NCI-H69 (cell line): ENCODE data around the gene CLSTN1.
"Not testable (repeated sequence)": the region's sequence is repeated elsewhere in the genome, so short reads cannot be mapped to it uniquely, and the experiment has no call there.

Experiments
- DNase-seq: peaks from one replicate; lab custom pipeline; 2025; lab: John Stamatoyannopoulos, UW

Gene CLSTN1

DNA sequence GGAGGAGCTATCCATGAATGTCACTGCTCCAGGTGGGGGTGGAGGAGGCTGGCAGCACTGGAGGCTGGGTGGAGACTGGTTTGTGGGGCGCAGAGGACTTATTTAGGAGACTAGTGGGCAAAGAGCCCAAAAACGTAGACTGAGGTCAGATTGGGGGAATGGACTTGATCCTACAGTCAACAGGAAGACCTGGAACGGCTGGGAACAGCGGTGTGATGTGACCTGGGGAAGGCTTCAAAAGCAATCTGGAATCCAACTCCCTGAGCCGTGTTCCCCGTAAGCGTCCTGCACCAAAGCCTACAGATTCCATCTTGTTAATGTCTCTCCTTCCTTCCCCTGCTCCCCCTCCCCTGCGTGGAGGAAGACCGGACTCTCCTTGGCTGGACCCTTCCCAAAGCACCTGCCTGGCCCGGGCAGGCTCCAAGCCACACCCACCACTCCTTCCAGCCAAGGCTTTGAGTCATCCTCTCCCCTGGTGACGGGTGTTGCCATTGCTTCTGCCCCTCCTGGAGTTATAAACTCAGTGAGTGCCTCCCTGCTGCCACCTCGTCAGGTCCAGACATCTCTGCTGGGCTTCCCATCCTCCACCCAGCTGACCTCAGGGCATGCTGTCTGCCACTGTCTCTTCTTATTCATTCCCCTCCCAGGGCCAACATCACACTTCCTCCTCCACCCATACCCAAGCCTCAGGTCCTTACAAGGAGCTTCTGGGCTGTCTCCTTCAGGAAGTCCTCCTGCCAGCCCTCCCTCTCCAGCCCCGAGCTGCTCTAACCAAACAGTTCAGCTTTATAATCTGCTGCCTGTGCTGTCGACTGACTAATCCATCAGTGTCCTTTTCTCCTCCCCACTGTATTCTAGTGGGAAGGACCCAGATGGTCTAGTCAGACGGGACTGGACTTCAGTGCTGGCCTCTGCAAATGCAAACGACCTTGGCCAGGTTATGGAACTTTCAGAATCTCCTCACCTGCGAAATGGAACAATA, 1.6 kb upstream of the CLSTN1 start:
- peak; percentile 85 for DNase-seq

DNA sequence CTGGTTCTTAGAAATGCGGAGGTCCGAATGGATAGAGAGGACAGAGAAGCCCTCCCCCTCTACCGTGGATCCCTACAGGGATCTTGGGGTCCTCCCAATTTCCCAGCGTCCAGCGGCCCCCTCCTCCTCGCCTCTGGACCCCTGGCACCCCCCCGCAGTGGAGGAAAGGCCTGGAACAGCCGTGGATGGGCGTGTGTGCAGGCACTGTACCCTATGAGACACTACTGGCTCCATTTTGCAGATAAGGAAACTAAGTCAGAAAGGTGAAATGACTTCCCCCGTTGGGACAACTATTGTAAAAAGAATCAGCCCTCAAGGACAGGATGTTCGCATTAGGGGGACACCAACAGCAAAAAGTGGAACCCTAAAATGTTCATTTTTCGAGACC, 931 bp upstream of the CLSTN1 start:
- no peak for DNase-seq

DNA sequence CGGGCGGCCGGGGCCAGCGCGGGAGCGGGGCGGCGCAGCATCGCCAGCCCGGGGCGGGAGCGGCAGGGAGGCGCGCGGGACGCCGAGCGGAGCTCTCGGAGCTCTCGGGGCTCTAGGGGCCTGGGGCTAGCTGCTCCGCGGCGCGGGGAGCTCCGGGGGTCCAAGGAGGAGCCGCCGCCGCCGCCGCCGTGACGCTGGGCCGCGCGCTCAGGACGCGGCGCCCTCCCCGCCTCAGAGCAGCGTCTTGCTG, 147 bp downstream of the CLSTN1 start:
- DNase-seq: no peak

DNA sequence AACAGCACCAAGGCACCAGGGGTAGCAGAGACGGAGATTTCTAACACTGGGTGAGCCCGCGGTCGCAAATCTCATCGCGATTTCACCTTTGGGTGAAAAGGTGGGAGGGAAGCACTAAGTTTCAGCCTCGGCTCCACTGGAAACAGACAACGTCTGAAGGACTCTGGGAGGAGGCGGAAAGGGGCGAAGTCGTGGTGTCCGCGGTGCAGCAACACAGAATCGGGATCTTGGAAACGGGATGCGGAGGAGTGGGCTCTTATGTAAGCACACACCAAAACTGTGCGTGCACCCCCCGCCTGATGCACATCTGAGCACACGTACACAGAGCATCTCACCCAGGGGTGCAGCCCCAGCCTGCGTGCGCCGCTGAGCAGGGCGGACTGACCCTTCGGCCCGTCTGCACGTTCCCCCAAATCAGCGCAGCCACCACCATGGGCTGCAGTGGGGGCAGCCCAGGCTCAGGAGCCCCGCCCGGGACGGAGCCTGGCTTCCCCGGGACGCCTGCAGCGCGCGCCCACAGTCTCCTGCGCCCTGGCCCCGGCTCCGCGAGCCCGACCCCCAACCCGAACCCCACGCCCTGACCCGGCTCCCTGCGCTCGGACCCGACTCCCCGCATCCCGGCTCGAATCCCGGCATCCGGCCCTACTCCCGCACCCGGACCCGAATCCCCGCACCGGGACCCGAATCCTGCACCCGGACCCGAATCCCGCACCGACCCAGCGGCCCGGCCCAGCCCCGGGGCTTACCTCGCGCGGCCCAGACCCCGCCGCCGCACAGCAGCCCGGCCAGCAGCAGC, 670 bp downstream of the CLSTN1 start:
- peak; percentile 43 for DNase-seq

DNA sequence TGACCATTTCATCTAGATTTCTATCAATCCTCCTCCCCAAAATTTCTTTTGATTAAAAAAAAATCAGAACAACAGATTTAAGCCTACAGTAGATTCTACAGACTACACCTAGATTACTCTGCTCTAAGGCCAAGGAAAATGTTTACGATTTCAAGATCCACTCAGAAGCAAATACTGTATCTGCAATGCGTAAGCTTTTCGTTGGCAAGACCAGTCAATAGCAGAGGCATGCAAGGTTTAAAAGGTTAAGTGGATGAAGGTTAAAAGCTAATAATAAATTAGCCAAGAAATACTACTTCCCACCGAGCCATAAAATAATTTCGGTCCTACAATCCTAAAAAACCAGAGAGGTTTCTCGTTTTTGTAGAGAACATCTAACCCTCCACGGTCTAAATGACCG, 1.3 kb downstream of the CLSTN1 start:
- no peak for DNase-seq

DNA sequence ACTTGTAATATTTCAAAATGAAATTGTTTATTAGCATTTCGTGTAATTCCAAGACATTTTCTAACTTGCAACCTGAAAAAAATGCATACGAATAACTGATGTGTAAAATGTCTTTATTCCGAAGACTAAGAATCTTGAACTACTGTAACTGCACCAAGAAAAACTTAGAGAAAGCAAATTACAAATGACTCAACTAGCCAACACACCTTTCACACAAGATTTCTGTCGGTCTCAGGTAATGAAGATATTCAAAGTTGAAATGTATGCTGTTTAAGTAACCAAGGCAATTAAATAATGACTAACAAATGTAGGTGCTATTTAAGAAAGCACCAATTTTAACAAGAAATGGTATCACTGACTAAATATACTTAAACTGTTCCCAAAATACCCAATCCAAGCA, 2.1 kb downstream of the CLSTN1 start:
- no peak for DNase-seq

DNA sequence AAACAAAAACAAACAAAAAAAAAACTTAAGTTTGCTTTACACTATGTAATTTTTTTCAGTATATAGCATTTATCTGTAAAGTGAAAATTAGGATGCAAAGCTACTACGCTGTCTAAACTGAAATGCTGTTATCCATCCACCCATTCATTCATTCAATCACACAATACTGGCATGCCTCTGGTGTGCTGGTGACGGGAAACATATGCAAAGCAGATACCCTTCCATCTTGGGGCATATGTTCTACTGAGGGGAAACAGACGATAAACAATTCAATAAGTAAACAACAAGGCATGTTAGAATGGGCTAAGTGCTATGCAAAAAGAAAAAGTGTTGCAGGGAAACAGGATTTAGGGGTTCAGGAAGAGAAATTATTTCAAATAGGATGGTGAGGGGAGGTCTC, 3.2 kb downstream of the CLSTN1 start:
- DNase-seq: no peak

DNA sequence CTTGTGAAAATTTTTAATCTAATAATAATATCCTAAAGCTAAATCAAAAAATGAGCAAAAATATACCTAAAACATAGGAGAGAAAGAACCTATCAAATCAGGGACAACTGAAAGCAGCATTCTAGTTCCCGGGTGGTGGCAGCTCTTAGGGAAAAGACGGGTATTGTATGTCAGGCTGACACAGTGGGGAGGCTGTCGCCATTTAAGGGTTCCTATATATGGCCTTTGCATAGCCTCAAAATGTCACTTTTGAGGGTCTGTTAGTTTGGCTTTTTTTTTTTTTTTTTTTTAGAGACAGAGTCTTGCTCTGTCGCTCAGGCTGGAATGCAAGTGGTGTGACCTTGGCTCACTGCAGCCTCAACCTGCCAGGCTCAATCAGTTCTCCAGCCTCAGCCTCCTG, 6.0 kb downstream of the CLSTN1 start:
- DNase-seq: no peak

DNA sequence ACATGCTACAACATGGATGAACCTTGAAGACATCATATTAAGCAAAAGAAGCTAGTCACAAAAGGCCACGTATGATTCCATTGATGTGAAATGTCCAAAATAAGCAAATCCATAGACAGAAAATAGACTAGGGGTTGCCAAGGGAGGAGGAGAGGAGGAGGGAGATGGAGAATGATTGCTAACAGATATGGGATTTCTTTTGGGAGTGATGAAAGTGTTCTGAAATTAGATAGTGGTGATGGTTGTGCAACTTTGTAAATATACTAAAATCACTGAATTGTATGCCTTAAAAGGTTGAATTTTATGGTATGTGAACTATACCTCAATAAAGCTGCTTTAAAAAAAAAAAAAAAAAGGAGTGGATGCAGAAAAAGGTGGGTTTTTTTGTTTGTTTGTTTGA, 7.6 kb downstream of the CLSTN1 start:
- DNase-seq: no peak

DNA sequence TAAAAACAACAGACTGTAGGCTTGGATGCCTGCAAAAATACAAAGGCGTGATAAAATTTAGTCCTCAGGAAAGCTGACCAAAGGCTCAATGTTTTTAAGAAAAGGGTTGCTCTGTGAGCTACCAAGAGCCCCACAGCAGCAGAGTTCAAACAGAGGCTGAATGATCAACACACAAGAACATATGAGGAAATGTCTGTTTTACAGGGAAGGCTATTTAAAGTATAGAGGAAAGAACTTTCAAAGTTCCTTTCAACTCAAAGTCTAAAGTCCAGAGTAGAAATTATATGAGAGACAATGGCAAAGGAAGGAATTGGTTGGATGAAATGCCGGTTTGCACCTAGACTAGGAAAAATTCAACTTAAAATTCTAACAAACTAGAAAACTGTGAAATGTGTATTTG, 8.6 kb downstream of the CLSTN1 start:
- DNase-seq: no peak

DNA sequence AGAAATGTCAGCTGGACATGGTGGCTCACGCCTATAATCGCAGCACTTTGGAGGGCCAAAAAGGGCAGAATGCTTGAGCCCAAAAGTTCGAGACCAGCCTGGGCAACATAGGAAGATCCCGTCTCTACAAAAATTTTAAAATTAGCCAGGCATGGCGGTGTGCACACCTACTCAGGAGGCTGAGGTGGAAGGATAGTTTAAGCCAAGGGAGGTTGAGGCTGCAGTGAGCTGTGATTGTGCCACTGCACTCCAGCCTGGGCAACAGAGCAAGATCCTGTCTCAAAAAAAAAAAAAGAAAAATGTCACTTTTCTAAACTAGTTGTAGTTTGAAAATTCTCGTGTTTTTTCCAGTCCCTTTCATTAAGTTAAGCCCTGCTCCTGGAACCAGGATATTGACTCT, 9.1 kb downstream of the CLSTN1 start:
- DNase-seq: no peak

DNA sequence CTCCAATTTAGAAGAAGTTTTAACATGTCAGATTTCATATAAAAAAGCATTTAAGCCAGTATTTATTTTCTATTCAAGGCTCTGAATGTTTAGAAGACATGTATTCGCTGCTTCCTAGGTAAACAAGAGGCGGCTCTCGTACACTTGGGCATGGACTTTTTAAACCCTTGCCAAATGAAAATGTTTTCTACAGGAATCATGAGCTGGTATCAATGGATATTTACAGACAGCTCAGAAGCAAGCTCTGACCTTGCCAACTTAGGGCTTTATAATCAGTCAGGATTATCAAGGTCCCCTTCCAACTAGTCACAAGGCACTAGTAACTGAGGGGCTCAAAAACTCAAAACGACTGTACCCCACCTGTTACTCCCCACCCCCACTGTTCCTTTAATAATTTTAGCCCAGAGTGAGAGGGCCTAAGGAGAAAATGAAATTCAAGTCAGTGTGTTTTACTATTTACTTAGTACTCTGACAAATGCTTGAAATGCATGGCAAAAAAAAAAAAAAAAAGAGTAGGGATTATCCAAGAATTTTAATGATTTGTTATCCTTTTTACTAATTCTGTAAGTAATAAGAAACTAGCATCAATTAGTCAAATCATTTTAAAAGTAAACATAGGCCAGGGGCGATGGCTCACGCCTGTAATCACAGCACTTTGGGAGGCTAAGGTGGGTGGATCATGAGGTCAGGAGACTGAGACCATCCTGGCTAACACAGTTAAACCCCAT, 12.4 kb downstream of the CLSTN1 start:
- DNase-seq: no peak

DNA sequence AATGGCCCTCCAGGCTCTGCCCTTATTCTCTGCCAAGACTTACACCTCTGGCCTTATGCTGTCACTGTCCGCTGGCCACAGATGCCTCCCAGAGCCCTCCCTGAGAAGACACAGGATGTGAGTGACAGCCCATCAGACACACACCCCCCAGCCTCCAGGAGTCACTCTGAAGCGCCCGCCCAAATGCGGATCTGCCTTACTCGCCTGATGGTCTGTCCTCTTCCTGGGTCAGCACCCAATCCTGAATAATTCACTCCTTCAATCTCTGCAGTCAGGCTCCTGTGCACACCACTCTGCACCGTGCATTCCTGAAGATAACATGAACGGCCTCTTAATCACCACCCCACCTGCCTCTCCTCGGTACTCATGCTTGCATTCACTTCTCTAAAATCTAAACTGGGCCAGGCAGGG, 14.7 kb downstream of the CLSTN1 start:
- no peak for DNase-seq

DNA sequence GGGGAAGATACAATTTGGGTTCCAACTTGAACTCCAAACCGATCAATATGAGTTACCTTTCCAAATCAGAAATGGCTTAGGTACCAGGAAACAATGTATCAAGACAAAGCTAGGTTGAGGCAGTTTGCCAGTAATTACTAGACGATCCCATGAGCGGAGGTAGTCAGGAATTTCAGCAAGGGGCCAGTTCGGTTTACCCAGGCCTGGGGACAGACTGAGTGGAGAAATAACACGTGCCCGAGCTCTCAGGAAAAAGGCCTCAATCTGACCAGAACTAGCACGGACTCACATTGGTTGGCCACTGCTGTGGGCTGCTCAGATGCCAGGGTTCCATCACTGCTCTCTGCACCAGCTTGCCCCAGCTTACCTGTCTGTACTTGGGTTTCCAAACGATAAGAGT, 15.3 kb downstream of the CLSTN1 start:
- no peak for DNase-seq

DNA sequence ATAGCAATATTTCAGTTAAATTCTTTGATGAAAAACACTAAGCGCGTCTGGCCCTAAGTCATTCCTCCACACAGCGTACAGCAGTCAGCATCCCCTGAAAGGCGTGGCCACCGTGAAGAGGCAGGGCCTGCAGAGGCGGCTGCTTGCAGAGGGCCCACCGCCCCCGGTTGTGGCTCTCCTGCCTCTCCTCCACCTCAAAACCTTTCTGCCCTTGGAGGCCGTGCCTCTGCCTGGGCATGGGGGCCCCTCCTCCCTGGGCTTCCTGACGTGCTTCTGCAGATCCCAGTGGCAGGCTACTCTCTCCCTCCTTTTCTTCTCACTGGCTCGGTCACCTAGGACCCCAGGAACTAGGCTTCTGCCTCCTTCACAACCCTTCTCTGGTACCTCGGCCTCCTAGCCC, 16.2 kb downstream of the CLSTN1 start:
- DNase-seq: no peak

DNA sequence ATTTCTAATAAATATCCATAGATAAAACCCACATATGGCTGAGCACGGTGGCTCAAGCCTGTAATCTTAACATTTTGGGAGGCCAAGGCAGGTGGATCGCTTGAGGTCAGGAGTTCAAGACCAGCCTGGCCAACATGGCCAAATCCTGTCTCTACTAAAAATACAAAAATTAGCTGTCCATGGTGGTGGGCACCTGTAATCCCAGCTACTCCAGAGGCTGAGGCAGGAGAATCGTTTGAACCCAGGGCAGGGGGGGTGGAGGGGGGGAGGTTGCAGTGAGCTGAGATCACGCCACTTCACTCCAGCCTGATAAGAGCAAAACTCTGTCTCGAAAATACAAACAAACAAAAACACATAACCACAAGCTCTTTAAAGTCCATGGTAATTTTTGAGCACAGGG, 17.8 kb downstream of the CLSTN1 start:
- DNase-seq: not testable (repeated sequence)

DNA sequence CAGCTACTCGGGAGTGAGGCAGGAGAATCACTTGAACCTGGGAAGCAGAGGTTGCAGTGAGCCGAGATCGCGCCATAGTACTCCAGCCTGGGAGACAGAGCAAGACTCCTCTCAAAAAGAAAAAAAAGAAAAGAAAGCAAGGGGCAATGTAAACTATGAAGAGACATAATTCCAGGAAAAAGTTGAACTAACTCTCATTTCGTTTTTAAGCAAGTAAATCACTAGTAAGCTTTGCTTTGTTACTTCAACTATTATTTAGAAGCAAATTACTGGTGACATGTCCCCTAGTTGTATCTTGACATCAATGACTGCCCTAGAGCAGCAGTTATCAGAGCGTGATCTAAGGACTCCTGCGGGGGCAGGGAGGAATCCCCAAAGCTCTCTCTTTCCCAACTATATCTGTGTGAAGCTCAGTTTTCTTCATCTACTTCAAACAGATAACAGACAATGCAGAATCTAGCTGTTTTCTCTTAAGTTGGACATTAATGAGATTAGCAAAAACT, 18.7 kb downstream of the CLSTN1 start:
- no peak for DNase-seq

DNA sequence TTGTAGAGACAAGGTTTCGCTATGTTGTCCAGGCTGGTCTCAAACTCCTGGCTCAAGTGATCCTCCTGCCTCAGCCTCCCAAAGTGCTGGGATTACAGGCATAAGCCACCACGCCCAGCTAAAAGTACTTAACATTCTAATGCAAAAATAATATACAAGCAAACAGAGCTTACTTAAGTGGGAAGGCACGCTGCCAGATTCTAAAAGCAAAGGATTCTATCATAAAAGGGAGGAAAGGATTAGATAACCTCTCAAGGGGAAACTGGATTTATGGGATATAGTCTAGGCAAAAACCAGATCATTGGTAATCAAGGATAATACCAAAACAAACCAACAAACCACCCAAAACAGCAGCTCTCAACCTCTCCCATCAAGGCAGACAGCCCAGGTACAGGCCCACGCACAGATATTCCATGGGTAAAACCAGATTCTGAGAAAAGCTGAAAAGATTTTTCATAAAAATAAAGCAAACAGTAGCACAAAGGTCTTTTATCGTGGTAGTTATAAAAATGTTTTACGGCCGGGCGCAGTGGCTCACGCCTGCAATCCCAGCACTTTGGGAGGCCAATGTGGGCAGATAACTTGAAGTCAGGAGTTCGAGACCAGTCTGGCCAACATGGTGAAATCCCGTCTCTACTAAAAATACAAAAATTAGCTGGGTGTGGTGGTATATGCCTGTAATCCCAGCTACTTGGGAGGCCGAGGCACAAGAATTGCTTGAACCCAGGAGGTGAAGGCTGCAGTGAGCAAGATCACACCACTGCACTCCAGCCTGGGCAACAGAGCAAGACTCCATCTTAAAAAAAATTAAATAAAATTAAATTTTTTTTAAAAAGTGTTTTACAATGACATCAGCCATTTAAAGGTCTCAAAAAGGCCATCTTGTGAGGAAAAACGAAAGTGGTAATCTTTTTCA, 20.5 kb downstream of the CLSTN1 start:
- peak; percentile 53 for DNase-seq

DNA sequence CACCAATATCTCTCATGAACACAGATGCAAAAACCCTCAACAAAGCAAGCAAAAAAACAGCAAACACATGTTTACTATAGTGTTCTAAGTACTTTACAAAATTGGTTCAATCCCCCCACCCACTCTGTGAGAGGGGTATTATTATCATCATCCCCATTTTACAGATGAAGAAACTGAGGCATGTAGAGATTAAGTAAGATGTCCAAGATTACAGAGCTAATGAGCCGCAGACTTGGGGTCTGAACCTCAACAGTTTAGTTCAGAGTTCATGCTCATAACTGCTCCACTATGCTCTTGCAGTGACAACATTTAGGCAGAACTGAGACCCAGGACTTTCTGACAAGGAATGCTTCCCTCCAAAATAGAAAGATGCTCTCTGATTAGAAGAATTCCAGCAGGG, 21.9 kb downstream of the CLSTN1 start:
- no peak for DNase-seq

DNA sequence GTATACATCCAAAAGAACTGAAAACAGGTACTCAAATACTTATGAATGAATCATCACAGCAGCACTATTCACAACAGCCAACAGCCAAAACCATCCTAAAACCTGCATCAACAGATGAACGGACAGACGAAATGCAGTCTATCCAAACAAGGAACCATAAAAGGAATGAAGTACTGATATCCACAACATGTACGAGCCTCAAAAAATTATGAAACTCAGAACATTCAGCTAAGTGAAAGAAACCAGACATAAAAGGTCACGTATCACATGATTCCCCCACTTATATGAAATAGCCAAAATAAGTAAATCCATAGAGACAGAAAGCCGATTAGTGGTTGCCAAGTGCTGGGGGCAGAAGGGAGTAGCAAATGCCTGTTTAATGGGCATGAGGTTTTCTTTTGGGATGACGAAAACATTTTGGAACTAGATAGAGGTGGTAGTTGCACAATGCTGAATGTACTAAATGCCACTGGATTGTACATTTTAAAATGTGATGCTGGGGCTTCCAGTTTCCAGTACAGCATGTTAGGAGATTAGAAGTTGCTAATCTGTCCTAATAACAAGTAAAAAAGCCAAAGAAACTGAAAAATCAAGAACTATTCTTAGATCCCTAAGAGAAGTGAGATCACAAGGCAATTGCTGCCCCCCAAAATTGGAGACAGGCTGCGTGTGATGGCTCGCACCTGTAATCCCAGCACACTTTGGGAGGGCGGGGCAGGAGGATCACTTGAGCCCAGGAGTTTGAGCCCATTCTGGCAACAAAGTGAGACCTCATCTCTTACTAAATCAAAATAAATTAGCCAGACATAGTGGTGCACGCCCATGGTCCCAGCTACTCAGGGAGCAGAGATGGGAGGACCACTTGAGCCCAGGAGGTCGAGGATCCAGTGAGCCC, 25.3 kb downstream of the CLSTN1 start:
- no peak for DNase-seq

DNA sequence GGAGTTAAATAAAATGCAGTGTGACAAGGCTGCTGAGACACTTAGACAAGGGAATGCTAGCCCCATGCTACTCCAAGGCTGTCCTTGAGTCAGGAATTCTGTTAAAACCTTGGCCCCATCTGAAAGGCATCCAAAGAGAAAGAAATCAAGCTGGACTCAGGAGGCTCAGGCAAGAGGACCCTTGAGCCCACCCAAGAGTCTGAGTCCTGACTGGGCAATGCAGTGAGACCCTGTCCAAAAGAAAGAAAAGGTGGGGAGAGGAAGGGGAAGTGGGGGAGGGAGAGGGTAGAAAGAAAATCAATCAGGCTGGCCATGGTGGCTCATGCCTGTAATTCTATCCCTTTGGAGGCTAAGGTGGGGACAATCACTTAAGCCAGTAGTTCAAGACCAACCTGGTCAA, 26.7 kb downstream of the CLSTN1 start:
- DNase-seq: no peak
